Measurements from ENCODE around the gene ANGPTL4. TPM values are rescaled to one million over a fixed set of nuclear protein-coding genes. Genes with fewer than 3 reads are reported as not detected.

The ANGPTL4 gene
- total RNA-seq, 2 donors from 2014 or later: 32.6 to 69.1 TPM

DNA sequence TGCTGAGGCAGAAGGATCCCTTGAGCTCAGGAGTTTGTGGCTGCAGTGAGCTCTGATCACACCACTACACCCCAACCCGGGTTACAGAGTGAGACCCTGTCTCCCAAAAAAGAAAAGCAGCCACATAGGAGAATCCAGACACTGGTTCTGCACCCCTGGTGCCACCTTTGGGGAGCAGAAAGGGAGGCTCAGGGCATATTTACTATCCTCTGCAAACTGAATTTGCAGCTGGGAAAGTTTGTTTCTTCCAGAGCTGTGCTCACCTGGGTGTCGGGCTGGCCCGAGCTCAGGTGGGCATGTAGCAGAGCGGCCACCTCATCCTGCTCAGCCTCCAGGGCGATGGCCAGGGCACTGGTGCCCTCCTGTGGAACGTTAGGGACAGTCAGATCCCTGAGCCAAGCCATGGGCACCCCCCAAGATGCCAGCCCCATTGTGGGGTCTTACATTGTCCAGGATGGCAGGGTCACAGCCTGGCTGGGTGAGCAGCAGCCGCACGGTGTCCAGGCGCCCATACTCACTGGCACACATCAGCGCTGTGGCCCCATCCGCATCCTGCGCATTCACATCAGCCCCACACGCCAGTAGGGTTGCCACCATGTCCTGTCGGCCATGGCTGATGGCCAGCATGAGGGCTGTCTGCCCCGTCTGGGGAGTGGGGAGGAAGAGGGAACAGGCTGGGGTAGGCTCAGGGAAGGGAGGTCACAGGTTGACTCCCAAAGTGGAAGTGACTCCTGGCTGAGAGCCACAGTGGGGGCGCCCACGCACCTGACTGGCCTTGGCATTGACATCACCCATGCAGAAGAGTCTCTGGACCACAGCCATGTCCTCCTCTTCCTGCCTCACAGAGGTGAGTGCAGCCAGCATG lies 39.5 kb upstream of the ANGPTL4 start:
- Histone ChIP-seq H3K9me3 (no peaks in the 10 kb centered on the region), H3K4me3 (no peak overlapping the region), H3K27ac (no peak overlapping the region), H3K27me3 (no peaks in the 10 kb centered on the region), H3K36me3 (peaks cover 16% of the 10 kb centered on the region), H3K4me1 (peaks cover 0 to 42% of the 10 kb centered on the region in 2 donors)
- DNase-seq (ENCODE audit: low spot score): no peak
- TF ChIP-seq, protein P1, sequence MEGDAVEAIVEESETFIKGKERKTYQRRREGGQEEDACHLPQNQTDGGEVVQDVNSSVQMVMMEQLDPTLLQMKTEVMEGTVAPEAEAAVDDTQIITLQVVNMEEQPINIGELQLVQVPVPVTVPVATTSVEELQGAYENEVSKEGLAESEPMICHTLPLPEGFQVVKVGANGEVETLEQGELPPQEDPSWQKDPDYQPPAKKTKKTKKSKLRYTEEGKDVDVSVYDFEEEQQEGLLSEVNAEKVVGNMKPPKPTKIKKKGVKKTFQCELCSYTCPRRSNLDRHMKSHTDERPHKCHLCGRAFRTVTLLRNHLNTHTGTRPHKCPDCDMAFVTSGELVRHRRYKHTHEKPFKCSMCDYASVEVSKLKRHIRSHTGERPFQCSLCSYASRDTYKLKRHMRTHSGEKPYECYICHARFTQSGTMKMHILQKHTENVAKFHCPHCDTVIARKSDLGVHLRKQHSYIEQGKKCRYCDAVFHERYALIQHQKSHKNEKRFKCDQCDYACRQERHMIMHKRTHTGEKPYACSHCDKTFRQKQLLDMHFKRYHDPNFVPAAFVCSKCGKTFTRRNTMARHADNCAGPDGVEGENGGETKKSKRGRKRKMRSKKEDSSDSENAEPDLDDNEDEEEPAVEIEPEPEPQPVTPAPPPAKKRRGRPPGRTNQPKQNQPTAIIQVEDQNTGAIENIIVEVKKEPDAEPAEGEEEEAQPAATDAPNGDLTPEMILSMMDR (IDR thresholded peaks at IDR 0.05): no peak

DNA sequence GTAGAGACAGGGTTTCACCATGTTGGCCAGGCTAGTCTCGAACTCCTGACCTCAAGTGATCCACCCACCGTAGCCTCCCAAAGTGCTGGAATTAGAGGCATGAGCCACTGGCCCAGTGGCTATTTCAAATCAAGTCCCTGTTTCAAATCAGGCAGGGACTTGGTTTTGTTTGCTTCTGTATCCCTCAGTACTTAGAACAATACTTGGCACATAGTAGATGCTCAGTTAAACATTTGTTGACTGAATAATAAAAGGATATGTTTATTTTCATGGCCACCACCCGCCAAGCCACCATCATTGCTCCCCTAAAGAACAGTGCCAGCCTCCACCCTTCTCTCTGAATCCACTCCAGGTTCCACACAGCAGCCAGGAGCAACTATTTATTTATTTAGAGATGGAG lies 38.5 kb upstream of the ANGPTL4 start:
- TF ChIP-seq, protein P1 (IDR thresholded peaks at IDR 0.05): no peak
- Histone ChIP-seq H3K4me3 (no peak overlapping the region), H3K9me3 (no peaks in the 10 kb centered on the region), H3K27me3 (no peaks in the 10 kb centered on the region), H3K36me3 (peaks cover 16% of the 10 kb centered on the region), H3K27ac (no peak overlapping the region), H3K4me1 (peaks cover 0 to 33% of the 10 kb centered on the region in 2 donors)
- no peak for DNase-seq (ENCODE audit: low spot score)

DNA sequence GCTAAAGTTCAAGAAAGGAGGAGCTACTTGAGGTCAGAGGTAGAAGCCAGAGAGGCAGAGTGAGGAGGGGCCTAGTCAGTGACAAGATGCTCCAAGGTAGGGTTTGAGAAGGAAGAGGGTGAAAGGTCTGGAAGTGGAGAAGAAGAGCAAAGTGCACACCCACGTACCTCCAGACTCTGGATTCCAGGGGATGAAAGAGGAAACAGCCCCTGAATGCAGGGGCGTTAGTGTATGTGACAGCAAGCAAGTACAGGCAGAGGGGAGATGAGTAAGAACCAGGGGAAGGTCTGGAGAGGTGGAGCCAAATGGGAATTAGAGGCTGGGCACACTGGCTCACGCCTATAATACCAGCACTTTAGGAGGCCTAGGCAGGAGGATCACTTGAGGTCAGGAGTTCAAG lies 34.0 kb upstream of the ANGPTL4 start:
- Histone ChIP-seq H3K9me3 (no peaks in the 10 kb centered on the region), H3K27me3 (peaks cover 9 to 10% of the 10 kb centered on the region in 2 donors), H3K4me1 (peaks cover 0 to 21% of the 10 kb centered on the region in 2 donors), H3K27ac (no peak overlapping the region), H3K4me3 (no peak overlapping the region), H3K36me3 (no peaks in the 10 kb centered on the region)
- TF ChIP-seq, protein P1 (IDR thresholded peaks at IDR 0.05): no peak
- DNase-seq (ENCODE audit: low spot score): no peak

DNA sequence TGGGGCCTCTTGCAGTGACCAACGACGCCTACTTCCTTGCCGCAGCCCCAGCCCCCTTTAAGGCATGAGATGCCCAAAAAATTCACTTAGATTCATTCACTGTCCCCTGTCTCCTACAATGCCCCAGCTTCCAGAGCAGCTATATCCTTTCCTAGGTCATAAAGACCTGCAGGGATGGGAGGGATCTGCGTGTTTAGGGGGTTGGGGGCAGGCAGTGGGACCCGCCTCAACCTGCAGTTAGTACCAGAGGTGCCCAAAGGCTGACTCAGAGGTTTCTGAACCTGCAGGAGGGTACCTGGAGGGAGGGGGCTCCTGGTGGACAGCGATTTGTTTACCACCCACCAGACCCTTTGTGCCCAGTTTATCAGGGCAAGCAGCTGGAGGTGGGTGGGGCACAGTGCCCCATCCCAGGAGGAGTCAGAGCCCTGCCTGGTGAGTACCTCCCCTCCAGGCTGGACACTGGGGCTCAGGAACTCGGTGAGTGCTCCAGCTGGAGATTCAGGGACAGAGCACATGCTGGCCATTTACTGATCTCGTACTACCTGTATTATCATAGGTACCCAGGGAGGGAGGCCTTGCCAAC lies 32.6 kb upstream of the ANGPTL4 start:
- TF ChIP-seq, protein P1 (IDR thresholded peaks at IDR 0.05): no peak
- Histone ChIP-seq H3K4me1 (peaks cover 0 to 26% of the 10 kb centered on the region in 2 donors), H3K36me3 (no peaks in the 10 kb centered on the region), H3K4me3 (no peak overlapping the region), H3K27ac (no peak overlapping the region), H3K27me3 (peaks cover 9 to 10% of the 10 kb centered on the region in 2 donors), H3K9me3 (no peaks in the 10 kb centered on the region)
- no peak for DNase-seq (ENCODE audit: low spot score)

DNA sequence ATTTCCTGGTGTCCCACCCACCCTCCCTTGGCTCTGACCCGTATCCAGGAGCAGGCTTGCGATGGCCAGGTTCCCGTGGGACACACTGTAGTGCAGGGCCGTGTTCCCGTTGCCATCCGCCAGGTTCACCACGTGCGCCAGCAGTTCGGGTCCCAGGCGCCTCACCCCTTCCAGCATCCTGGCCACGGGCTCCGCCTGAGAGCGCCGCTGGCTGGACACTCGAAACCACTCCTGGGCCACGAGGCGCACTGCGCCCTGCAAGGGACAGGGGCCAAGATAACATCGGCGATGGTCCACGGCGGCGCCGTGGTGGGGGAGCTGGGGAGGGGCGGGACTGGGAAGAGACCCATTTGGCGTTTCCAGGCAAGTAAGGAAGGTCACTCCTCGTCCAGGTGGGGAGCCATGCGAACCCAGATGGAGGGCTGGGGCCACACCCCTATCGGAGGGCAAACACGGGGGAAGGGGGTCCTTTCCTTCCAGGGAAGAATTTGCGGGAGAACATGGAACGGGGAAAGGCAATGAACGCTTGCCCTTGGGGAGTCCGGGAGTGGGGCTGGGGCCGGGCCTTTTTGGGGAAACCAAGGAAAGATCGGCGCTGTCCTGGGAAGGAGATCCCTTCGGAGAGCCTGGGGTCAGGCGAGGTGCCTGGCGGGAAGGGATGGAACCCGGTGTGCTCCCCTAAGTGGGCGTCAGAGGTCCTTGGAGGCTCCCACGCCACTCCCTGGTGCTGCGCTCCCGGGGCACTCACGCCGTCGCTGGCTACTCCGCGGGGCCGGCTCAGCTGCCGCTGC lies 30.8 kb upstream of the ANGPTL4 start:
- peak overlapping the region in 1 of 2 donors; percentile 17 for H3K4me3 ChIP-seq
- DNase-seq (ENCODE audit: low spot score): no peak
- H3K4me1 ChIP-seq: peaks cover 0 to 26% of the 10 kb centered on the region in 2 donors
- H3K36me3 ChIP-seq: no peaks in the 10 kb centered on the region
- H3K9me3 ChIP-seq: no peaks in the 10 kb centered on the region
- H3K27me3 ChIP-seq: peaks cover 9 to 10% of the 10 kb centered on the region in 2 donors
- H3K27ac ChIP-seq: peak overlapping the region; percentile 6 to 11
- TF ChIP-seq, protein P1 (IDR thresholded peaks at IDR 0.05): no peak

Data from right atrium auricular region (tissue), 2 donors.